ENCODE data around the gene RPP14. TPM values are rescaled to one million over a fixed set of nuclear protein-coding genes. Genes with fewer than 3 reads are reported as not detected.

RPP14 gene
- total RNA-seq, 2 experiments from 2014 or later = 12.1 to 14.4 TPM

DNA sequence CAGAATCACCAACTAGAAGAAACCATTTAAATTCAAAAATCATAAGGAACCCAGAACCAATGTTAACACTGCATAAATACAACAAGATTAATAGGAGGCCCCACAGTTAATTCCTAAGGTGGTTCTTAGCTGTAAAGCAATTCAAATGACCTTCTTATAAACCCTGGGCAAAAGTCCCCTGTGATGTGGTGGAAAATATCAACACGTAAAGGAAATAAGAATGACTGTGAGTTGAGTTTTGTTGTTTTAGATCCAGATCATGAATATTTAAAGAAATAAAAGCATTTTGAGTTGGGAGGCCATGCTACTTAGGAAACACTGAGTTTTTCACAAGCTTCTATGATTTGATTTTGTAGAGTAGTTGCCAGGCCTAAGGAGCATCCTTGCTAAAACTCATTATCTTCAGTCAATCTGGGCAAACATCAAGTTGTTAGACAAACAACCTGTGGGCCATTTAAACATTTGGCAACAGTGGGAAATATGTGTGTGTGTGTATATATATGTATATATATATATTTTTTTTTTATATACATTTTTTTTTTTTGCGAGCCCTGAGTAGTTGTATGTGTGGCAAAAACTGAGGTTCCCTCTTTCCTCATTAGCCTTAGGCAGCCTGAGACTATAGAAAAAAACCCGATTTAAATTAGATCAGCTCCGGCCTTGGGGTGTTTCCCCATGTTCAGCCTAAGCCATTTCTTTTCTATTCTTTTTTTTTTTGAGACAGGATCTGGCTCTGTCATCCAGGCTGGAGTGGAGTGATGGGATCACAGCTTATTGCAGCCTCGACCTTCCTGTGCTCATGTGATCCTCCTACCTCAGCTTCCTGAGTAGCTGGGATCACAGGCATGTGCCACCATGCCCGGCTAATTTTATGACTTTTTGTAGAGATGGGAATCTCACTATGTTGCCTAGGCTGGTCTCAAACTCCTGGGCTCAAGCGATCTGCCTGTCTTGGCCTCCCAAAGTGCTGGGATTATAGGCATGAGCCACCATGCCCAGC lies 18.6 kb downstream of the RPP14 start:
- H3K27me3 Mint-ChIP-seq (ENCODE audit: low read depth) = no peaks in the 10 kb centered on the region
- H3K9me3 Mint-ChIP-seq = no peaks in the 10 kb centered on the region
- peak overlapping the region; percentile 16 for H3K4me3 Mint-ChIP-seq
- no peaks in the 10 kb centered on the region for H3K36me3 Mint-ChIP-seq (ENCODE audit: low read depth)
- H3K27ac Mint-ChIP-seq = peak overlapping the region; percentile 89
- CTCF ChIA-PET = interaction anchor here (0.6 to 2.3 kb wide), 7 partner anchors 10 to 209 kb away, joined by 3 to 21 read pairs (median 4); partner anchors contain the start of genes HTD2, PXK and RPP14
- DNase-seq = peak; percentile 21
- H3K4me1 Mint-ChIP-seq (ENCODE audit: low read depth) = peaks cover 42% of the 10 kb centered on the region
- intact Hi-C loops (cut with micrococcal nuclease) = loop anchor here (1.0 to 2.0 kb wide), 5 partner anchors 11 to 168 kb away; partner anchors contain the start of gene KCTD6

DNA sequence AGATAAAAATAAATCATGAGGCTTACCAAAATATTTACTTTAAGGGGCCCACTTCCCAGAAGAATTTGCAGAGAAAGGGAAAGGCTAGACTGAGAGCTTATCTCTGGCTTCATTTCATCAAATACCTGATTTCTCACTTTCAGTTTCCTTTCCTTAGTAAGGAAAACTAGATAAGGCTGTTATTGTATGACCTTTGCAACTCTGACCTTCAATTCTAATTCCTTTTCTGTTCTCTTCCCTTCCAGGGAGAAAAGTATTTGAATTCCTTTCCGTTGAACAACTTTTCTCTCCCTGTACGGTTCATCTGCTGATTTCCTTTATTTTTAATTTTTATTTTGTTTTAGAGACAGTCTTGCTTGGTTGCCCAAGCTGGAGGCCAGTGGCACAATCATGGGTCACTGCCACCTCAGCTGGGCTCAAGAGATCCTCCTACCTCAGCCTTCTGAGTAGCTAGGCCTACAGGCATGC lies 19.5 kb downstream of the RPP14 start:
- intact Hi-C loops (cut with micrococcal nuclease) = loop anchor here (2.0 kb wide), 2 partner anchors 29 to 137 kb away; no protein-coding TSS in a partner anchor
- no peak overlapping the region for H3K4me3 Mint-ChIP-seq
- H3K36me3 Mint-ChIP-seq (ENCODE audit: low read depth) = no peaks in the 10 kb centered on the region
- no peaks in the 10 kb centered on the region for H3K27me3 Mint-ChIP-seq (ENCODE audit: low read depth)
- no peak for DNase-seq
- CTCF ChIA-PET = interaction anchor here (1.3 to 2.3 kb wide), 4 partner anchors 9 to 208 kb away, joined by 4 to 21 read pairs (median 8); partner anchors contain the start of genes HTD2, PXK and RPP14
- H3K4me1 Mint-ChIP-seq (ENCODE audit: low read depth) = peaks cover 42% of the 10 kb centered on the region
- H3K9me3 Mint-ChIP-seq = no peaks in the 10 kb centered on the region
- peak overlapping the region; percentile 89 for H3K27ac Mint-ChIP-seq

DNA sequence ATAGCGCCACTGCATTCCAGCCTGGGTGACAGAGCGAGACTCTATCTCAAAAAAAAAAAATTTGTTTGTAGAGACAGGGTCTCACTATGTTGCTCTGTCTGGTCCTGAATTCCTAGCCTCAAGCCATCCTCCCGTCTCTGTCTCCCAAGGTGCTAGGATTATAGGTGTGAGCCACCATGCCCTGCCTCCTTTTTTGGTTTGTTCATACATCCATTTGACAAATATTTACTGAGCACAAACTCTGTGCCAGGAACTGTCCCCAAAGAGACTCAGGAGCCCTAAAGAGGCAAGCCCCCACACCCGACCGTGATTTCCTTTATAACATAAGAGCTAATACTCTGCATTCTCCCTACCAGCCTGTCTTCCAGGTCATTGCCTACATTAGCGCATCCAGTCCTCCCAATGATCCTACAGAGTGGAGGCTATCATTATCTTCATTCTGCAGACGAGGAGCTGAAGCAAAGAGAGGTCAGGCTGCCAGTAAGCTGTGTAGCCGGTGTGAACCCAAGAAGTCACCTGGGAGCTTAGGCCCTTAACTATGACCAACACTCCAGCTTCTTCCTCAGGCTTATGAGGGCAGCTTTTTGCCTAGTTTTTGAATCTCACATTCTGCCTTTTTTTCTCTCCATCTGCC lies 20.3 kb downstream of the RPP14 start:
- Mint-ChIP-seq H3K4me1 (ENCODE audit: low read depth) (peaks cover 39% of the 10 kb centered on the region), H3K27ac (no peak overlapping the region), H3K4me3 (no peak overlapping the region), H3K9me3 (no peaks in the 10 kb centered on the region), H3K27me3 (ENCODE audit: low read depth) (no peaks in the 10 kb centered on the region), H3K36me3 (ENCODE audit: low read depth) (no peaks in the 10 kb centered on the region)
- DNase-seq = no peak
- CTCF ChIA-PET = interaction anchor here (0.6 to 2.1 kb wide), 3 partner anchors 8 to 169 kb away, joined by 3 to 8 read pairs (median 4); partner anchors contain the start of genes HTD2 and RPP14
- intact Hi-C loops (cut with micrococcal nuclease) = no loop called here

DNA sequence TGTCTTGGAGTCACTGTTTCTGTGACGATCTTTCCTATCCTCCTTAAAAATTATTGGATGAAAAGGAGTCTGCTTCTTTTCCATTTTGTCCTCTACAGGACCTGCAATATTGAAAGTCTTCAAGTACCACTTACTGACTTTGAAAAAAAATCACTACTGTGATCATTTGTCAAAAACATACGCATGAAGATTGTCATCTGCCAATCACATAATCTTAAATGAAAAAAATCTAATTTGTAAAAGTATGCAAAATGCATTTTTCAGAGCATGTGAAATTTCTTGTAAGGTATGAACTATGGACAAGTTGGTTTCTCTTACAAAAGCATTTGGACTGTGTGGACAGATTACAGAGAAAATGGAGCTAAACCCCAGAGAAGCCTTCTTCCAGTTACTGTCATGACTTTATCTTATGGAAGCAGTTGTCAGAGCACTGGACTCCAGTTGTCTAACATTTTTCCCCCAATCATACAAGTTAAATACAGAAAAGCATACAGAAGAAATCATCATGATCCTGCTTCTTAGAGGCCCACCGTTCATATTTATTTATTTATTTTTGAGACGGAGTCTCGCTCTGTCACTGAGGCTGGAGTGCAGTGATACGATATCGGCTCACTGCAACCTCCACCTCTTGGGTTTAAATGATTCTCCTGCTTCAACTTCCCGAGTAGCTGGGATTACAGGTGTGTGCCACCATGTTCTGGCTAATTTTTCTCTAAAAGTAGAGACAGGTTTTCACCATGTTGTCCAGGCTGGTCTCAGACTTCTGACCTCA lies 23.3 kb downstream of the RPP14 start:
- H3K27ac Mint-ChIP-seq = no peak overlapping the region
- no peaks in the 10 kb centered on the region for H3K9me3 Mint-ChIP-seq
- H3K4me1 Mint-ChIP-seq (ENCODE audit: low read depth) = peaks cover 30% of the 10 kb centered on the region
- DNase-seq = no peak
- no peaks in the 10 kb centered on the region for H3K36me3 Mint-ChIP-seq (ENCODE audit: low read depth)
- no peaks in the 10 kb centered on the region for H3K27me3 Mint-ChIP-seq (ENCODE audit: low read depth)
- intact Hi-C loops (cut with micrococcal nuclease) = no loop called here
- H3K4me3 Mint-ChIP-seq = no peak overlapping the region
- CTCF ChIA-PET = interaction anchor here (0.6 kb wide), 1 partner anchor 108 kb away, joined by 3 read pairs; no protein-coding TSS in a partner anchor

DNA sequence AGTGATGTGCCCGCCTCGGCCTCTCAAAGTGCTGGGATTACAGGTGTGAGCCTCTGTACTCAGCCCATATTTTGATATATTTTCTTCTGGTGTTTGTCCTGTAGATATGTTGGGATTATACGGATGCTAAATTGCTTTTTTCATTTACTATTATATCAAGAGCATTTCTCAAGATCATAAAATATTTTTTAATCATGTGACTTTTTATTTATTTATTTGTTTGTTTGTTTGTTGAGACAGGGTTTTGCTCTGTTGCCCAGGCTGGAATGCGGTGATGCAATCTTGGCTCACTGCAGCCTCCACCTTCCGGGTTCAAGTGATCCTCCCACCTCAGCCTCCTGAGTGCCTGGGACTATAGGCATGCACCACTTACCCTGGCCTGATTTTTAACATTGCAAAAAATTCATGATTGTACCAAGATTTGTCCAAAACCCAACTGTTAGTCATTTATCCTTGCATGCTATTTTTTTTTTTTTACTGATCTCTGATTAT lies 23.9 kb downstream of the RPP14 start:
- peaks cover 30% of the 10 kb centered on the region for H3K4me1 Mint-ChIP-seq (ENCODE audit: low read depth)
- no peak overlapping the region for H3K4me3 Mint-ChIP-seq
- H3K36me3 Mint-ChIP-seq (ENCODE audit: low read depth) = no peaks in the 10 kb centered on the region
- no peaks in the 10 kb centered on the region for H3K9me3 Mint-ChIP-seq
- no peak for DNase-seq
- H3K27ac Mint-ChIP-seq = no peak overlapping the region
- intact Hi-C loops (cut with micrococcal nuclease) = no loop called here
- no peaks in the 10 kb centered on the region for H3K27me3 Mint-ChIP-seq (ENCODE audit: low read depth)
- CTCF ChIA-PET = interaction anchor here (0.6 to 2.4 kb wide), 2 partner anchors 9 to 108 kb away, joined by 3 to 7 read pairs; no protein-coding TSS in a partner anchor

DNA sequence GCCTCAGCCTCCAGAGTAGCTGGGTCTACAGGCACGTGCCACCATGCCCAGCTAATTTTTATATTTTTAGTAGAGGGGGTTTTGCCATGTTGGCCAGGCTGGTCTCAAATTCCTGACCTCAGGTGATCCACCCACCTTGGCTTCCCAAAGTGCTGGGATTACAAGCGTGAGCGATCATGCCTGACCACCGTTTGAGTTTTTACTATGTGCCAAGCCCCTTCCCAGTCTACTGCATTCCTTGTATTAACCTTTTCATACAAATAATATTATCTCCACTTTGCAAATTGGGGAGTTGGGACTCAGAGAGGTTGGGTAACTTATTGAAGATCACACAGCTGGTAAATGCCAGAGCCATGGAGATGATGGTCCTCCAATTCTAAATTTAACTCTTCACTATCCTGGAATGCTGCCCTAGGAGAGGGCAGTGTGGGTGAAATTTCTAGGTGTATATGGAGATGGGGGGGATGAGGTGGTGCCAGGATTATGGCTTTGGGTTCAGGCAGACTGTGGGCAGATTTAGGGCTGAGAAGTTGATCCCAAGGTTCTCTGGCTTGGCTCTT lies 25.6 kb downstream of the RPP14 start:
- no peak overlapping the region for H3K27ac Mint-ChIP-seq
- CTCF ChIA-PET = interaction anchor here (0.7 to 2.4 kb wide), 4 partner anchors 10 to 357 kb away, joined by 3 to 7 read pairs (median 4); partner anchors contain the start of genes HTD2, KCTD6 and RPP14

DNA sequence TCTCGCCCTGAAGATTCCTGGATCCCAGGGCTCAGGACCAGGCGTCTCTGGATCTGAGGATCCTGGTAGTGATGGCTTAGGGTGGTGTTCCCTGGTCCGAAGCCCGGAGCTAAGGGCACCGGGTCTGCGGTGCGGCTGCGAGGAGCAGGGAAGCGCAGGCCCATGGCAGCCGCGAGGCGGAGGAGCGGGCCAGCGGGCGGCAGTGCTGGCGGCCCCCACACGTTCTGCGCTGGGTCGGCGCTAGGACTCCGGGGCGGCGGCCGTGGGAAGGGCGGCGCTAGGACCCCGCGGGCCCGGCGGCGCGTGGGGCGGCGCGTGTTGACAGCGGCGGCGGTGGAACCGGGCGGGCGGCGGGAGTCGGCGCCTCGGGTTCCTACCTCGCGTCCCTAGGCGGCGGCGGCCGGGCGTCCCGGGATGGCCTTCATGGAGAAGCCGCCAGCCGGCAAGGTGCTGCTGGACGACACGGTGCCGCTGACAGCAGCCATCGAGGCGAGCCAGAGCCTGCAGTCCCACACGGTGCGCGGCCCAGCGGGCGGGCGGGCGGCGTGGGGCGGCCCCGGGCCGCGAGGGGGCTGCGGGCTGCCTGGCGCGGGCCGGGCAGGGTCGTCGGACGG lies 26.6 kb downstream of the RPP14 start, which contains the start of gene PXK:
Gene PXK (plus strand): TSS at position 318 of the 614 bp plus-strand sequence. CDS start 97 bp downstream, at position 415.
- peak; percentile 77 for DNase-seq
- no peaks in the 10 kb centered on the region for H3K27me3 Mint-ChIP-seq (ENCODE audit: low read depth)
- H3K9me3 Mint-ChIP-seq = no peaks in the 10 kb centered on the region
- peaks cover 28% of the 10 kb centered on the region for H3K4me1 Mint-ChIP-seq (ENCODE audit: low read depth)
- H3K4me3 Mint-ChIP-seq = peak within 1 kb of the TSS; percentile 100
- H3K36me3 Mint-ChIP-seq (ENCODE audit: low read depth) = peaks cover 12% of the 10 kb centered on the region
- intact Hi-C loops (cut with micrococcal nuclease) = loop anchor here (1.0 to 2.0 kb wide), 7 partner anchors 14 to 200 kb away; partner anchors contain the start of genes HTD2, KCTD6 and RPP14
- peak within 1 kb of the TSS; percentile 91 for H3K27ac Mint-ChIP-seq
- CTCF ChIA-PET = interaction anchor here (0.7 to 4.8 kb wide), 6 partner anchors 8 to 852 kb away, joined by 3 to 22 read pairs (median 4); partner anchors contain the start of genes HTD2, KCTD6 and RPP14

More for the DNA sequence above, 25.6 kb downstream of the RPP14 start:
- Mint-ChIP-seq H3K4me3 (peak overlapping the region; percentile 13), H3K27me3 (ENCODE audit: low read depth) (no peaks in the 10 kb centered on the region), H3K36me3 (ENCODE audit: low read depth) (peaks cover 9% of the 10 kb centered on the region), H3K9me3 (no peaks in the 10 kb centered on the region), H3K4me1 (ENCODE audit: low read depth) (peaks cover 29% of the 10 kb centered on the region)
- no peak for DNase-seq
- intact Hi-C loops (cut with micrococcal nuclease) = loop anchor here (1.0 to 2.0 kb wide), 5 partner anchors 15 to 201 kb away; partner anchors contain the start of genes HTD2, KCTD6 and RPP14

DNA sequence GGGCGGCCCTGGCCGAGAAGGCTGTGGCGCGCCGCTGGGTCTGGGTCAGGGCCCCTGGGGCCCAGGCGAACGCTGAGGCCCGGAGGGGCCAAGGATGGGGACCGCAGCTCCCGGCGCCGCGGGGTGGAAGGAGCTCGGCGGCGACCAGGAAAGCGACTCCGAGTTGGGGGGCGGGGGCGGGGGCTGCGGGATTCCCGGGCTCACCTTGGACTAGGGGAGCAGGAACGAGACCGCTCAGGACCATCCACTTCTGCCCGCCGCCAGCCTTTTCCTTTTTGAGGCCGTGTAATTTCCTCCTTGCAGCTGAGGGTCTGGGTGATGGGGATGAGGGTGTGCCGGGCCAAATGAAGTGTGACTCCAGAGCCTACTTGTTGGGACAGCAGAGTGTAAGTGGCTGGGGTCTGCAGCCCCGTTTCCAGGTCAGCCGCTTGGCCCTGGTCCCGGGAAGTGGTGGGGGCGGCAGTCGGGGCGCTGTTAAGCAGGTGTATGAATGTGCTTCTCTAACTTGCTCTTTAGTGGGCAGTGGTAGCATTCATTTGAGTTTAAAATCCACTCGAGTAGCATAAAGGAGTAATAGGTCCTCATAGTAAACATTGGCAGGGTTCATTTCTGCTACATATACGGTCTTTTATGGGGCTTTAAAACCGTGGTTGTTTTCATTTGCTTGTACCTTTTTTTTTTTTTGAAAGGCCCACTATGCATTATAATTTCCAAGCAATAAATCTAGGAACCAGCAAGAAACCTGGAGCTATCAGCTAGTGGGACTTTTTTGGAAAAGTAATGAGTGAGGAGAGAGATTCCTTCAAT lies 27.4 kb downstream of the RPP14 start:
- H3K27me3 Mint-ChIP-seq (ENCODE audit: low read depth) = no peaks in the 10 kb centered on the region
- CTCF ChIA-PET = interaction anchor here (0.6 to 4.8 kb wide), 8 partner anchors 9 to 851 kb away, joined by 3 to 22 read pairs (median 4); partner anchors contain the start of genes HTD2 and RPP14
- intact Hi-C loops (cut with micrococcal nuclease) = loop anchor here (1.0 to 2.0 kb wide), 6 partner anchors 13 to 199 kb away; partner anchors contain the start of gene PDHB

DNA sequence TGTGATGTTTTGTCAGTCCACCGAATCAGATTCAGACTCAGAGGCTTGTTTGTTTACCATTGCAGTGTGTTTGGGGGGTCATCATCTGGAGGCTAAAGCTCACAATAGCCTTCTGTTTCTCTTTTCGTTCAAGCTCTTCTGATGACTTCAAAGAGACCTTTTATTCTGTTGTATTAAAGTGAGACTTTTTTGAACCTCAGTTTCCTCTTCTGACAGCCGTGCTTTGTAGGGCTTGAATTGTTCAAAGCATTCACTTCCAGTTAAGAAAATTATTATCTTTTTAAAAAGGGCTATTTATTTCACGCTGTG lies 27.9 kb downstream of the RPP14 start:
- Mint-ChIP-seq H3K36me3 (ENCODE audit: low read depth) (peaks cover 14% of the 10 kb centered on the region), H3K4me1 (ENCODE audit: low read depth) (peaks cover 28% of the 10 kb centered on the region), H3K27me3 (ENCODE audit: low read depth) (no peaks in the 10 kb centered on the region), H3K4me3 (peak overlapping the region; percentile 100), H3K27ac (peak overlapping the region; percentile 91), H3K9me3 (no peaks in the 10 kb centered on the region)
- CTCF ChIA-PET = interaction anchor here (0.6 to 4.8 kb wide), 7 partner anchors 9 to 1960 kb away, joined by 4 to 22 read pairs (median 5); partner anchors contain the start of genes HTD2 and RPP14
- no peak for DNase-seq
- intact Hi-C loops (cut with micrococcal nuclease) = loop anchor here (2.0 kb wide), 2 partner anchors 13 to 99 kb away; partner anchors contain the start of gene PDHB

More for the DNA sequence above, 27.4 kb downstream of the RPP14 start:
- H3K27ac Mint-ChIP-seq = peak overlapping the region; percentile 91
- no peaks in the 10 kb centered on the region for H3K9me3 Mint-ChIP-seq
- peaks cover 28% of the 10 kb centered on the region for H3K4me1 Mint-ChIP-seq (ENCODE audit: low read depth)
- H3K36me3 Mint-ChIP-seq (ENCODE audit: low read depth) = peaks cover 12% of the 10 kb centered on the region
- H3K4me3 Mint-ChIP-seq = peak overlapping the region; percentile 100
- DNase-seq = peak; percentile 45

DNA sequence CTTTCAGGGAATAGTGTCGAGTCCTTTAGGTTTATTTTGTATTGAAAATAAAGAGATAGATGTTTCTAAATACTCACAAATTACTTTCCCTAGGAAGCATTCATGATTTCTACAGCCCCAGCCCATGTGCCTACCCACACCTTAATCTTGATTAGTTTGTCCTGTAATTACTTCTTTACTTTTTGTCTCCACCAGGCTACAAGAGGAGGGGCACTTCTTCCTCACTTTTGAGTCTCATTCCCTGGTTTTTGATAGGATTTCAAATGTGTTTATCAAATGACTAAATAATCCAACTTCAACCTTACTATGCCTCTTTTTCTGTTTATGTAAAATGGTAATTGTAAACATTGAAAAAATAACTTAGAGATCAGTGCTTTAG lies 28.4 kb downstream of the RPP14 start:
- peaks cover 28% of the 10 kb centered on the region for H3K4me1 Mint-ChIP-seq (ENCODE audit: low read depth)
- peaks cover 18% of the 10 kb centered on the region for H3K36me3 Mint-ChIP-seq (ENCODE audit: low read depth)
- H3K9me3 Mint-ChIP-seq = no peaks in the 10 kb centered on the region
- peak overlapping the region; percentile 91 for H3K27ac Mint-ChIP-seq
- H3K27me3 Mint-ChIP-seq (ENCODE audit: low read depth) = no peaks in the 10 kb centered on the region
- CTCF ChIA-PET = interaction anchor here (0.7 to 4.8 kb wide), 9 partner anchors 8 to 1960 kb away, joined by 4 to 22 read pairs (median 5); partner anchors contain the start of genes HTD2 and RPP14
- peak overlapping the region; percentile 100 for H3K4me3 Mint-ChIP-seq
- DNase-seq = no peak
- intact Hi-C loops (cut with micrococcal nuclease) = loop anchor here (2.0 kb wide), 2 partner anchors 14 to 98 kb away; partner anchors contain the start of gene PDHB
